ENCODE measurements around the gene GMIP. TPM values are rescaled to one million over a fixed set of nuclear protein-coding genes. Genes with fewer than 3 reads are reported as not detected.

GMIP gene
- total and polyA plus RNA-seq, 2 of the 13 experiments (the other 11 are each of a cell fraction or from before 2014, with no cell fraction given), result 1.5 to 1.8 TPM

DNA sequence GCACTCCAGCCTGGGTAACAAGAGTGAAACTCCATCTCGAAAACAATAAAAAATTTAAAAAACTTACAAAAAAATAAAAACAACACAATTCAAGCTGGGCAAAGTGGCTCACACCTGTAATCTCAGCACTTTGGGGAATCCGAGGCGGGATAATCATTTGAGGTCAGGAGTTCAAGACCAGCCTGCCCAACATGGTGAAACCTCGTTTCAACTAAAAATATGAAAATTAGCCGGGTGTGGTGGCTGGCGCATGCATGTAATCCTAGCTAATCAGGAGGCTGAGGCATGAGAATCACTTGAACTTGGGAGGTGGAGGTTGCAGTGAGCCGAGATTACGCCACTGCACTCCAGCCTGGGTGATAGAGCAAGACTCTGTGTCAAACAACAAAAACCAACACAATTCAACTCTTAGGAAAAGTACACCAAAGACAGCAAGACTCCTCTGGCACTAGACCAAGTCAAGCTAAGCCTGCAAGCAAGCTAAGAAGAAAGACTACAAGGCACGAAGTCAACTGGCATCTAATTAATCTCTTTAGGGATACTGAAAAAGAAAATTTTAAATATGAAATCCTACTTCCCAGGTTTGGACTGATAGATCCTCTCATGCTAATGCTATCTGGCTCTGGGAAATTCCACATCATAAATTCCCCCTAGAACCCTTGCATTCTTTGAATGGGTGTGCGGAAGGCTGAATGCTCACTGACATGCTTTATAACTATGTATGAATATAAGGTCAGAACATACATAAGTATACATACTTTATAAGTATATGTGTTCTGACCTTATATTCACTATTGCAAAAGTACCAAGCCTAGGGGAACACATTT lies 32.9 kb downstream of the GMIP start:
- POLR2A ChIA-PET, result no interaction called here
- no peak overlapping the region for H2AFZ ChIP-seq (ENCODE audit: low read length)
- H3K4me2 ChIP-seq (ENCODE audit: low read depth, low read length), result no peak overlapping the region
- no TSS peak for BruUV-seq (replicated peaks)
- 39% methylated on average over 10 of the region's 10 CpGs for WGBS (ENCODE audit: low lambda C conversion rate)
- CTCF ChIA-PET (ENCODE audit: low intra/inter-chr PET ratio, low total read pairs), result no interaction called here
- no peak for FAIRE-seq
- no peak overlapping the region for H3K4me3 ChIP-seq (replicated peaks in 1 of 3; ENCODE audit: insufficient read depth in 1 of 3, low read depth in 2 of 3, low read length in 3 of 3)
- no peak overlapping the region for H3K9ac ChIP-seq (ENCODE audit: insufficient read depth, low read depth, low read length)
- no peaks in the 10 kb centered on the region for H3K9me3 ChIP-seq (ENCODE audit: low read length)
- intact Hi-C loops (cut with micrococcal nuclease; ENCODE audit: unreplicated experiment), result no loop called here
- H3K36me3 ChIP-seq (replicated peaks in 1 of 2; ENCODE audit: control insufficient read depth in 1 of 2, insufficient read depth in 2 of 2, low read length in 2 of 2), result no peaks in the 10 kb centered on the region
- in situ Hi-C loops (cut with HindIII; ENCODE audit: extremely low pct_ligation_motif_present, low pct_unique_long_range_greater_than_20kb), result no loop called here
- peaks cover 0 to 7% of the 10 kb centered on the region in 2 experiments; a peak in 2 of 5 replicates for H3K27me3 ChIP-seq (ENCODE audit: control insufficient read depth in 1 of 2, insufficient read depth in 2 of 2, low read length in 2 of 2)
- H4K20me1 ChIP-seq (ENCODE audit: insufficient read depth, low read length), result no peaks in the 10 kb centered on the region
- ATAC-seq, result no peak
- peaks cover 5% of the 10 kb centered on the region for H3K4me1 ChIP-seq (ENCODE audit: insufficient read depth, low read length)
- H3K27ac ChIP-seq (ENCODE audit: extremely low read length, insufficient read depth, low read length), result no peak overlapping the region
- H3K79me2 ChIP-seq (ENCODE audit: insufficient read depth, low read length), result no peaks in the 10 kb centered on the region
- DNase-seq (ENCODE audit: low spot score), result no peak
- no peak for TF ChIP-seq ZNF431 (CRISPR knock-in tag; IDR thresholded peaks at IDR 0.05; ENCODE audit: borderline replicate concordance, low read depth)
- no peak for TF ChIP-seq MEF2D (CRISPR knock-in tag; IDR thresholded peaks at IDR 0.05)
- TF ChIP-seq, protein P1, sequence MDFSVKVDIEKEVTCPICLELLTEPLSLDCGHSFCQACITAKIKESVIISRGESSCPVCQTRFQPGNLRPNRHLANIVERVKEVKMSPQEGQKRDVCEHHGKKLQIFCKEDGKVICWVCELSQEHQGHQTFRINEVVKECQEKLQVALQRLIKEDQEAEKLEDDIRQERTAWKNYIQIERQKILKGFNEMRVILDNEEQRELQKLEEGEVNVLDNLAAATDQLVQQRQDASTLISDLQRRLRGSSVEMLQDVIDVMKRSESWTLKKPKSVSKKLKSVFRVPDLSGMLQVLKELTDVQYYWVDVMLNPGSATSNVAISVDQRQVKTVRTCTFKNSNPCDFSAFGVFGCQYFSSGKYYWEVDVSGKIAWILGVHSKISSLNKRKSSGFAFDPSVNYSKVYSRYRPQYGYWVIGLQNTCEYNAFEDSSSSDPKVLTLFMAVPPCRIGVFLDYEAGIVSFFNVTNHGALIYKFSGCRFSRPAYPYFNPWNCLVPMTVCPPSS (IDR thresholded peaks at IDR 0.05), result no peak
- TF ChIP-seq PAWR (CRISPR knock-in tag; IDR thresholded peaks at IDR 0.05; ENCODE audit: borderline replicate concordance), result no peak
- TF ChIP-seq, protein P2, sequence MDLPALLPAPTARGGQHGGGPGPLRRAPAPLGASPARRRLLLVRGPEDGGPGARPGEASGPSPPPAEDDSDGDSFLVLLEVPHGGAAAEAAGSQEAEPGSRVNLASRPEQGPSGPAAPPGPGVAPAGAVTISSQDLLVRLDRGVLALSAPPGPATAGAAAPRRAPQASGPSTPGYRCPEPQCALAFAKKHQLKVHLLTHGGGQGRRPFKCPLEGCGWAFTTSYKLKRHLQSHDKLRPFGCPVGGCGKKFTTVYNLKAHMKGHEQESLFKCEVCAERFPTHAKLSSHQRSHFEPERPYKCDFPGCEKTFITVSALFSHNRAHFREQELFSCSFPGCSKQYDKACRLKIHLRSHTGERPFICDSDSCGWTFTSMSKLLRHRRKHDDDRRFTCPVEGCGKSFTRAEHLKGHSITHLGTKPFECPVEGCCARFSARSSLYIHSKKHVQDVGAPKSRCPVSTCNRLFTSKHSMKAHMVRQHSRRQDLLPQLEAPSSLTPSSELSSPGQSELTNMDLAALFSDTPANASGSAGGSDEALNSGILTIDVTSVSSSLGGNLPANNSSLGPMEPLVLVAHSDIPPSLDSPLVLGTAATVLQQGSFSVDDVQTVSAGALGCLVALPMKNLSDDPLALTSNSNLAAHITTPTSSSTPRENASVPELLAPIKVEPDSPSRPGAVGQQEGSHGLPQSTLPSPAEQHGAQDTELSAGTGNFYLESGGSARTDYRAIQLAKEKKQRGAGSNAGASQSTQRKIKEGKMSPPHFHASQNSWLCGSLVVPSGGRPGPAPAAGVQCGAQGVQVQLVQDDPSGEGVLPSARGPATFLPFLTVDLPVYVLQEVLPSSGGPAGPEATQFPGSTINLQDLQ (CRISPR knock-in tag; IDR thresholded peaks at IDR 0.05), result no peak
- TF ChIP-seq, protein P3, sequence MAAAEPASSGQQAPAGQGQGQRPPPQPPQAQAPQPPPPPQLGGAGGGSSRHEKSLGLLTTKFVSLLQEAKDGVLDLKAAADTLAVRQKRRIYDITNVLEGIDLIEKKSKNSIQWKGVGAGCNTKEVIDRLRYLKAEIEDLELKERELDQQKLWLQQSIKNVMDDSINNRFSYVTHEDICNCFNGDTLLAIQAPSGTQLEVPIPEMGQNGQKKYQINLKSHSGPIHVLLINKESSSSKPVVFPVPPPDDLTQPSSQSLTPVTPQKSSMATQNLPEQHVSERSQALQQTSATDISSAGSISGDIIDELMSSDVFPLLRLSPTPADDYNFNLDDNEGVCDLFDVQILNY (CRISPR knock-in tag; conservative IDR thresholded peaks at IDR 0.05), result no peak
- TF ChIP-seq, protein P4, sequence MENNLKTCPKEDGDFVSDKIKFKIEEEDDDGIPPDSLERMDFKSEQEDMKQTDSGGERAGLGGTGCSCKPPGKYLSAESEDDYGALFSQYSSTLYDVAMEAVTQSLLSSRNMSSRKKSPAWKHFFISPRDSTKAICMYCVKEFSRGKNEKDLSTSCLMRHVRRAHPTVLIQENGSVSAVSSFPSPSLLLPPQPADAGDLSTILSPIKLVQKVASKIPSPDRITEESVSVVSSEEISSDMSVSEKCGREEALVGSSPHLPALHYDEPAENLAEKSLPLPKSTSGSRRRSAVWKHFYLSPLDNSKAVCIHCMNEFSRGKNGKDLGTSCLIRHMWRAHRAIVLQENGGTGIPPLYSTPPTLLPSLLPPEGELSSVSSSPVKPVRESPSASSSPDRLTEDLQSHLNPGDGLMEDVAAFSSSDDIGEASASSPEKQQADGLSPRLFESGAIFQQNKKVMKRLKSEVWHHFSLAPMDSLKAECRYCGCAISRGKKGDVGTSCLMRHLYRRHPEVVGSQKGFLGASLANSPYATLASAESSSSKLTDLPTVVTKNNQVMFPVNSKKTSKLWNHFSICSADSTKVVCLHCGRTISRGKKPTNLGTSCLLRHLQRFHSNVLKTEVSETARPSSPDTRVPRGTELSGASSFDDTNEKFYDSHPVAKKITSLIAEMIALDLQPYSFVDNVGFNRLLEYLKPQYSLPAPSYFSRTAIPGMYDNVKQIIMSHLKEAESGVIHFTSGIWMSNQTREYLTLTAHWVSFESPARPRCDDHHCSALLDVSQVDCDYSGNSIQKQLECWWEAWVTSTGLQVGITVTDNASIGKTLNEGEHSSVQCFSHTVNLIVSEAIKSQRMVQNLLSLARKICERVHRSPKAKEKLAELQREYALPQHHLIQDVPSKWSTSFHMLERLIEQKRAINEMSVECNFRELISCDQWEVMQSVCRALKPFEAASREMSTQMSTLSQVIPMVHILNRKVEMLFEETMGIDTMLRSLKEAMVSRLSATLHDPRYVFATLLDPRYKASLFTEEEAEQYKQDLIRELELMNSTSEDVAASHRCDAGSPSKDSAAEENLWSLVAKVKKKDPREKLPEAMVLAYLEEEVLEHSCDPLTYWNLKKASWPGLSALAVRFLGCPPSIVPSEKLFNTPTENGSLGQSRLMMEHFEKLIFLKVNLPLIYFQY (CRISPR knock-in tag; IDR thresholded peaks at IDR 0.05; ENCODE audit: borderline replicate concordance), result no peak
- TF ChIP-seq NCOA2 (CRISPR knock-in tag; IDR thresholded peaks at IDR 0.05), result no peak
- no peak for TF ChIP-seq ZNF3 (CRISPR knock-in tag; IDR thresholded peaks at IDR 0.05)
- no peak for TF ChIP-seq PRMT3 (CRISPR knock-in tag; IDR thresholded peaks at IDR 0.05; ENCODE audit: borderline replicate concordance, low read depth)
- TF ChIP-seq PTBP1 (IDR thresholded peaks at IDR 0.05; ENCODE audit: low read depth, low read length, poor library complexity, severe bottlenecking), result no peak

Measured in HepG2 (cell line).